LNCAP (cell line): Measurements from ENCODE around the gene KRTAP10-12.

ENCODE experiments used
- CTCF ChIP-seq: fragments of 450-650 bp; IDR thresholded peaks from 2 replicates; pipeline ENCODE4 v1.5.1; 2017; ENCODE audit warnings: mild to moderate bottlenecking

KRTAP10-12 gene

GRCh38 chr21:44709426-44710293 is 12.7 kb downstream of the KRTAP10-12 start:
- TF ChIP-seq CTCF, result no peak

DNA sequence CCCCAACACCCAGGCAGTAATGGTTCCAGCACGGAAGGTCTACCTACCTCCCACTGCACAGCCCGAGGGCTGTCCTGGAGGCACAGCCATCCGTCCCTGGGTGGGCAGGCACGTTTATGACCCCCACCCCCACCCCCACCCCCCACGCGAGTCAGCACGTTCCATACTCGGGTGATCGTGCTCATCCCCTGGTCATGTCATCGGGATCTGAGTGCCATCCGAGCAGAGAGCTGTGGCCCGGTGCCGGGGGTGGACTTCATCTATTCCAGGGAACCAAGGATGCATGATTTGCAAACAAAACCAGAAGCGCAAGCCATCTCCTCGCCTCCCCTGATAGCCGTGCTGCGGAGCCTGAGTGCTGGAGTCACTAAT is 13.3 kb downstream of the KRTAP10-12 start:
- TF ChIP-seq CTCF, result no peak

GRCh38 chr21:44710756-44711326 is 13.9 kb downstream of the KRTAP10-12 start:
- no peak for TF ChIP-seq CTCF

DNA sequence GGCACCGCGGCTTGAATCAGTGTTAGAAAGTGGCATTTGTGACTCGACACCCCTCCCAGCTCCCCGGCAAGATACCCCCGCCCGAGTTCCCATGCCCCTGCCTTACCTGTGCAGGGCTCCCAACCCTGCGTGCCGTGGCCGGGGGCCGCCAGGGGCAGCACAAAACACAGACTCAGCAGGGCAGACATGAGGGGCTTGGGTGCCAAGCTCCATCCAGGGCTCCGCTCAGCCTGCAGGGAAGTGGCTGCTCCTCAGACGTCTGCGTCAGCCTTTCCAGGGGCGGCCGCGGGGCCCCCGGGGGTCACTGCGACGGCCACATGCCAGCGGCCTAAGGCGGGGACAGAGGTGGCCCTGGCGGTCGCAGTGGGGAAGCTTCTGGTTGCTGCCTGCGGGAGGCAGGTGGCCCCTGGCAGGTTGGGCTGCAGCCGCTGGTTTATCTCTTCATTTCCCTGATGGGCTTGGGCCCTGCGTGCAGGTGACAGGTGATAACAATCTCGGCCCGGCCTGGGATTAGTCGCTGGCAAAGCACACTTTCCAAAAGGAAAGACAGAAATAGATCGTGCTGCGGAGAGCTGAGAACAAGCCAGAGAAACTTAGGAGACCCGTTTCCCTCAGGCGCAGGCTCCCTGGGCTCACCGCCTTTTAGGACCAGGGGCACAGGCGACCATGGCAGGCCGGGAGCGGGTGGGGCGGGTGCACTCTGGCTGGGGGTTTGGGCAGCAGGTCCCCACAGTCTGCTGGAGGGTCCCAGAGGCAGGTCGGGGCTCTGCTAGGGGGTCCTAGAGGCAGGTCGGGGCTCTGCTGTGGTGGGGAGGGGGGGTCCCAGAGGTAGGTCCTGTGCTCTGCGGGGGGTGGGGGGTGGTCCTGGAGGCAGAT is 14.6 kb downstream of the KRTAP10-12 start, which contains the start of gene TSPEAR:
TSS of gene TSPEAR (minus strand) at position 246 of the 876 bp plus-strand sequence. CDS start at position 188, 58 bp downstream.
- TF ChIP-seq CTCF, result no peak

- TF ChIP-seq CTCF, result no peak
Observed at GRCh38 chr21:44712203-44713028, 15.4 kb downstream of the KRTAP10-12 start.

- TF ChIP-seq CTCF, result no peak
Observed at GRCh38 chr21:44713130-44713529, 16.2 kb downstream of the KRTAP10-12 start.

GRCh38 chr21:44713846-44714245 is 16.9 kb downstream of the KRTAP10-12 start:
- no peak for TF ChIP-seq CTCF
